GM21576 (cell line): Measurements from ENCODE around the gene MIER2.
"Not testable (repeated sequence)": the region's sequence is repeated elsewhere in the genome, so short reads cannot be mapped to it uniquely, and the experiment has no call there.

Source experiments
- ATAC-seq: cut with Tn5 transposase; IDR thresholded peaks from one replicate; pipeline ENCODE4 v1.9.1; 2021; ENCODE audit warnings: mild to moderate bottlenecking, moderate library complexity; ENCODE audit not compliant: unreplicated experiment

Gene MIER2

GRCh38 chr19:291006-291521 lies 53.5 kb downstream of the MIER2 start, which contains the start of gene PLPP2:
TSS of gene PLPP2 (minus strand) at chr19:291403. CDS start at chr19:291336, 67 bp downstream.
- no peak for ATAC-seq

- no peak for ATAC-seq
Measured at GRCh38 chr19:290372-291005, 54.1 kb downstream of the MIER2 start.

GRCh38 chr19:289651-290371 lies 54.8 kb downstream of the MIER2 start:
- ATAC-seq = no peak

GRCh38 chr19:288911-289310 lies 55.7 kb downstream of the MIER2 start:
- ATAC-seq = no peak

- no peak for ATAC-seq
Measured at GRCh38 chr19:287381-287871, 57.2 kb downstream of the MIER2 start.

- no peak for ATAC-seq
Measured at GRCh38 chr19:283395-283794, 61.2 kb downstream of the MIER2 start.

GRCh38 chr19:282501-282900 lies 62.1 kb downstream of the MIER2 start:
- no peak for ATAC-seq

GRCh38 chr19:281992-282391 lies 62.6 kb downstream of the MIER2 start:
- ATAC-seq = no peak

- no peak for ATAC-seq
Measured at GRCh38 chr19:281156-281853, 63.3 kb downstream of the MIER2 start.

- no peak for ATAC-seq
Measured at GRCh38 chr19:280541-281009, 64.0 kb downstream of the MIER2 start.

- ATAC-seq = no peak
Measured at GRCh38 chr19:279656-280055, 64.9 kb downstream of the MIER2 start.

- no peak for ATAC-seq
Measured at GRCh38 chr19:279231-279630, 65.4 kb downstream of the MIER2 start.

GRCh38 chr19:277581-278165 lies 66.9 kb downstream of the MIER2 start:
- ATAC-seq = no peak

- no peak for ATAC-seq
Measured at GRCh38 chr19:277131-277530, 67.5 kb downstream of the MIER2 start.

GRCh38 chr19:275958-276646 lies 68.5 kb downstream of the MIER2 start:
- no peak for ATAC-seq

- no peak for ATAC-seq
Measured at GRCh38 chr19:275000-275399, 69.6 kb downstream of the MIER2 start.

GRCh38 chr19:273393-273792 lies 71.2 kb downstream of the MIER2 start:
- no peak for ATAC-seq

GRCh38 chr19:271856-272255 lies 72.7 kb downstream of the MIER2 start:
- no peak for ATAC-seq

- not testable (repeated sequence) for ATAC-seq
Measured at GRCh38 chr19:270766-271318, 73.8 kb downstream of the MIER2 start.

- ATAC-seq = no peak
Measured at GRCh38 chr19:269241-269640, 75.4 kb downstream of the MIER2 start.
